Neural cell (in vitro differentiated cells): ENCODE results near the gene SLC24A3. TPM values are rescaled to one million over a fixed set of nuclear protein-coding genes. Genes with fewer than 3 reads are reported as not detected.

Experiments
- H2AFZ ChIP-seq: fragments of 200-600, 300-800 bp; sonication (generic), shearing (Covaris generic); 2 replicates; pipeline ENCODE4 v1.6.0; 2014; ENCODE audit warnings: low read depth, mild to moderate bottlenecking, antibody characterized with exemption, low read length, moderate library complexity
- H3F3A ChIP-seq: fragments of 200-600 bp; shearing (Covaris generic); 2 replicates; pipeline ENCODE4 v1.6.1; 2016; ENCODE audit warnings: mild to moderate bottlenecking, moderate library complexity, mixed read lengths, antibody characterized with exemption, low read length; ENCODE audit not compliant: insufficient read depth, poor library complexity, severe bottlenecking
- H3K27ac ChIP-seq: fragments of 200-600, 300-800 bp; sonication (generic), shearing (Covaris generic); 2 replicates; pipeline ENCODE4 v1.5.1; 2014; ENCODE audit warnings: mild to moderate bottlenecking, low read length, moderate library complexity
- H3K27me3 ChIP-seq: fragments of 300-800, 200-600 bp; sonication (generic), shearing (Covaris generic); 2 replicates; pipeline ENCODE4 v1.6.0; 2014; ENCODE audit warnings: mild to moderate bottlenecking, low read depth, low read length, moderate library complexity; ENCODE audit not compliant: insufficient read depth
- H3K36me3 ChIP-seq: fragments of 300-800, 200-600 bp; sonication (generic), shearing (Covaris generic); 2 replicates; pipeline ENCODE4 v1.5.1; 2014; ENCODE audit warnings: mild to moderate bottlenecking, antibody characterized with exemption, low read length, moderate library complexity; ENCODE audit not compliant: insufficient read depth
- H3K4me2 ChIP-seq: fragments of 300-800, 200-600 bp; sonication (generic), shearing (Covaris generic); 2 replicates; pipeline ENCODE4 v1.6.0; 2014; ENCODE audit warnings: mild to moderate bottlenecking, low read length
- H3K4me3 ChIP-seq: fragments of 300-800, 200-600 bp; sonication (generic), shearing (Covaris generic); 2 replicates; pipeline ENCODE4 v1.5.1; 2014; ENCODE audit warnings: mild to moderate bottlenecking, low read length, moderate library complexity
- H3K79me2 ChIP-seq: fragments of 200-600 bp; shearing (Covaris generic); replicated peaks from 2 replicates; pipeline ENCODE4 v1.6.0; 2014; ENCODE audit warnings: mild to moderate bottlenecking, low read length, moderate library complexity; ENCODE audit not compliant: insufficient read depth
- H3K9ac ChIP-seq: fragments of 300-800, 200-600 bp; sonication (generic), shearing (Covaris generic); 2 replicates; pipeline ENCODE4 v1.6.1; 2016; ENCODE audit warnings: mild to moderate bottlenecking, low read length, mixed read lengths
- H3K9me2 ChIP-seq: fragments of 200-600 bp; shearing (Covaris generic); 2 replicates; pipeline ENCODE4 v1.6.1; 2016; ENCODE audit warnings: mild to moderate bottlenecking, low read length, mixed read lengths; ENCODE audit not compliant: insufficient read depth
- H3K9me3 ChIP-seq: fragments of 200-600, 300-800 bp; sonication (generic), shearing (Covaris generic); 2 replicates; pipeline ENCODE4 v1.6.1; 2016; ENCODE audit warnings: mild to moderate bottlenecking, mixed run types, low read length, moderate library complexity, mixed read lengths
- H4K20me1 ChIP-seq: fragments of 200-600 bp; shearing (Covaris generic); 2 replicates; pipeline ENCODE4 v1.6.1; 2016; ENCODE audit warnings: mild to moderate bottlenecking, mixed run types; ENCODE audit not compliant: insufficient read depth
- EP300 ChIP-seq: fragments of 450-650 bp; conservative IDR thresholded peaks from 2 replicates; pipeline ENCODE4 v1.6.1; 2014; ENCODE audit warnings: antibody characterized with exemption, mild to moderate bottlenecking, moderate library complexity; ENCODE audit not compliant: poor library complexity, severe bottlenecking
- EZH2 ChIP-seq: fragments of 200-600, 300-800 bp; shearing (Covaris generic), sonication (generic); IDR thresholded peaks from 2 replicates; pipeline ENCODE4 v1.6.1; 2014; ENCODE audit warnings: antibody characterized with exemption, low read length, borderline replicate concordance, mild to moderate bottlenecking; ENCODE audit not compliant: insufficient read depth, poor library complexity, severe bottlenecking
- MXI1 ChIP-seq: fragments of 450-650 bp; conservative IDR thresholded peaks from 2 replicates; pipeline ENCODE4 v1.6.1; 2014; ENCODE audit warnings: antibody characterized with exemption, mild to moderate bottlenecking; ENCODE audit not compliant: poor library complexity, severe bottlenecking
- POLR2AphosphoS5 ChIP-seq: IDR thresholded peaks from 2 replicates; pipeline ENCODE4 v1.6.1; 2012
- RAD21 ChIP-seq: fragments of 450-650 bp; conservative IDR thresholded peaks from 2 replicates; pipeline ENCODE4 v1.6.1; 2014; ENCODE audit warnings: antibody characterized with exemption, mild to moderate bottlenecking, moderate library complexity
- SMC3 ChIP-seq: fragments of 450-650 bp; conservative IDR thresholded peaks from 2 replicates; pipeline ENCODE4 v1.6.1; 2014; ENCODE audit warnings: antibody characterized with exemption, mild to moderate bottlenecking, moderate library complexity; ENCODE audit not compliant: poor library complexity
- TAF1 ChIP-seq: IDR thresholded peaks from 2 replicates; pipeline ENCODE4 v1.6.1; 2012; ENCODE audit warnings: low read depth
- polyA plus RNA-seq: library from polyadenylated mRNA; depleted of rRNA; stranded (reverse); fragments of >200 nt; gene quantifications from 2 replicates; pipeline ENCODE4 v1.2.3, GENCODE V29; 2014
- TF ChIP-seq, protein P1 (sequence below): IDR thresholded peaks from 2 replicates; pipeline ENCODE4 v1.6.1; 2012; ENCODE audit warnings: borderline replicate concordance
- TF ChIP-seq, protein P2 (sequence below): fragments of 450-650 bp; IDR thresholded peaks from 2 replicates; pipeline ENCODE4 v1.5.1; 2014; ENCODE audit warnings: antibody characterized with exemption, mild to moderate bottlenecking, moderate library complexity; ENCODE audit not compliant: poor library complexity, severe bottlenecking

SLC24A3 gene
- polyA plus RNA-seq, 1 donor from 2014 or later: 6.5 TPM

DNA sequence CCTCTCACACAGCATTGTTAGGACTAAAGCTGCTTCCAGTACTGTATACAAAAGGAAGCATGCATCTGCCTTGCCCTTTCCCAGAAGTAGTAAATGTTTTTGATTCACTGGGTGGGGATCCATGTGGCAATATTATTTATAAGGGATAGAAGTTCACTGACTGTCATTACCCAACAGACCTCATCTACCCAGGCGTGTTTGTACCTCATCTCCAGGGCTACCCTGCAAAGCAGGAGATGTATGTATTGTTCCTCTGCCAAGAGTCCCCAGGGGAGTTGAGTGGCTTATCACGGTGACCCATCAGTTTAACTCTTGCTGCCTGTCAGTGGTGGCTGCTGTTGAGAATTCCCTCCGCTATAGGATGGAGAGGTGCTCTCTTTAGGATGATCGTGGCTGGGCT lies 42.5 kb downstream of the SLC24A3 start:
- Histone ChIP-seq H3K27me3 (no peaks in the 10 kb centered on the region), H3K4me2 (no peak overlapping the region), H3K36me3 (no peaks in the 10 kb centered on the region), H3K9ac (no peak overlapping the region), H3K9me3 (no peaks in the 10 kb centered on the region), H4K20me1 (no peaks in the 10 kb centered on the region), H3K79me2 (no peaks in the 10 kb centered on the region), H3K27ac (no peak overlapping the region), H3F3A (no peaks in the 10 kb centered on the region), H2AFZ (no peak overlapping the region), H3K4me3 (no peak overlapping the region), H3K9me2 (no peaks in the 10 kb centered on the region)
- TF ChIP-seq RAD21 (no peak), POLR2AphosphoS5 (no peak), EZH2 (no peak), TAF1 (no peak), MXI1 (no peak), EP300 (no peak), SMC3 (no peak)
- TF ChIP-seq, protein P1, sequence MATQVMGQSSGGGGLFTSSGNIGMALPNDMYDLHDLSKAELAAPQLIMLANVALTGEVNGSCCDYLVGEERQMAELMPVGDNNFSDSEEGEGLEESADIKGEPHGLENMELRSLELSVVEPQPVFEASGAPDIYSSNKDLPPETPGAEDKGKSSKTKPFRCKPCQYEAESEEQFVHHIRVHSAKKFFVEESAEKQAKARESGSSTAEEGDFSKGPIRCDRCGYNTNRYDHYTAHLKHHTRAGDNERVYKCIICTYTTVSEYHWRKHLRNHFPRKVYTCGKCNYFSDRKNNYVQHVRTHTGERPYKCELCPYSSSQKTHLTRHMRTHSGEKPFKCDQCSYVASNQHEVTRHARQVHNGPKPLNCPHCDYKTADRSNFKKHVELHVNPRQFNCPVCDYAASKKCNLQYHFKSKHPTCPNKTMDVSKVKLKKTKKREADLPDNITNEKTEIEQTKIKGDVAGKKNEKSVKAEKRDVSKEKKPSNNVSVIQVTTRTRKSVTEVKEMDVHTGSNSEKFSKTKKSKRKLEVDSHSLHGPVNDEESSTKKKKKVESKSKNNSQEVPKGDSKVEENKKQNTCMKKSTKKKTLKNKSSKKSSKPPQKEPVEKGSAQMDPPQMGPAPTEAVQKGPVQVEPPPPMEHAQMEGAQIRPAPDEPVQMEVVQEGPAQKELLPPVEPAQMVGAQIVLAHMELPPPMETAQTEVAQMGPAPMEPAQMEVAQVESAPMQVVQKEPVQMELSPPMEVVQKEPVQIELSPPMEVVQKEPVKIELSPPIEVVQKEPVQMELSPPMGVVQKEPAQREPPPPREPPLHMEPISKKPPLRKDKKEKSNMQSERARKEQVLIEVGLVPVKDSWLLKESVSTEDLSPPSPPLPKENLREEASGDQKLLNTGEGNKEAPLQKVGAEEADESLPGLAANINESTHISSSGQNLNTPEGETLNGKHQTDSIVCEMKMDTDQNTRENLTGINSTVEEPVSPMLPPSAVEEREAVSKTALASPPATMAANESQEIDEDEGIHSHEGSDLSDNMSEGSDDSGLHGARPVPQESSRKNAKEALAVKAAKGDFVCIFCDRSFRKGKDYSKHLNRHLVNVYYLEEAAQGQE: no peak
- TF ChIP-seq, protein P2, sequence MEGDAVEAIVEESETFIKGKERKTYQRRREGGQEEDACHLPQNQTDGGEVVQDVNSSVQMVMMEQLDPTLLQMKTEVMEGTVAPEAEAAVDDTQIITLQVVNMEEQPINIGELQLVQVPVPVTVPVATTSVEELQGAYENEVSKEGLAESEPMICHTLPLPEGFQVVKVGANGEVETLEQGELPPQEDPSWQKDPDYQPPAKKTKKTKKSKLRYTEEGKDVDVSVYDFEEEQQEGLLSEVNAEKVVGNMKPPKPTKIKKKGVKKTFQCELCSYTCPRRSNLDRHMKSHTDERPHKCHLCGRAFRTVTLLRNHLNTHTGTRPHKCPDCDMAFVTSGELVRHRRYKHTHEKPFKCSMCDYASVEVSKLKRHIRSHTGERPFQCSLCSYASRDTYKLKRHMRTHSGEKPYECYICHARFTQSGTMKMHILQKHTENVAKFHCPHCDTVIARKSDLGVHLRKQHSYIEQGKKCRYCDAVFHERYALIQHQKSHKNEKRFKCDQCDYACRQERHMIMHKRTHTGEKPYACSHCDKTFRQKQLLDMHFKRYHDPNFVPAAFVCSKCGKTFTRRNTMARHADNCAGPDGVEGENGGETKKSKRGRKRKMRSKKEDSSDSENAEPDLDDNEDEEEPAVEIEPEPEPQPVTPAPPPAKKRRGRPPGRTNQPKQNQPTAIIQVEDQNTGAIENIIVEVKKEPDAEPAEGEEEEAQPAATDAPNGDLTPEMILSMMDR: no peak

DNA sequence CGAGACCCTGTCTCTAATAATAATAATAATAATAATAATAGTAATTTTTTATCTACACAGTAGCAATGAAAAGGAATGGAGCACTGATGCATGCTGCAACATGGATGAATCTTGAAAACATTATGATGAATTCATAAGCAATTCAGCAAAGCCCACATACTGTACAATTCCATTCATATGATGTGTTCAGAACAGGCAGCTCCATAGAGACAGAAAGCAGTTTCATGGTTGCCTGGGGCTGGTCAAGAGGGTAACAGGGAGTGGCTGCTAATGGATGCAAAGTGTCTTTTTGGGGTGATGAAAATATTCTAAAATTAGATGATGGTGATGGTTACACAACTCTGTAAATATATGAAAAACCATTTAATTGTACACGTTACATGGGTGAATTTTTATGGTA lies 43.6 kb downstream of the SLC24A3 start:
- no peaks in the 10 kb centered on the region for H3K27me3 ChIP-seq
- H3K79me2 ChIP-seq: no peaks in the 10 kb centered on the region
- H3K9me3 ChIP-seq: no peaks in the 10 kb centered on the region
- no peaks in the 10 kb centered on the region for H3F3A ChIP-seq
- no peak overlapping the region for H3K4me2 ChIP-seq
- no peaks in the 10 kb centered on the region for H3K36me3 ChIP-seq
- H3K9me2 ChIP-seq: no peaks in the 10 kb centered on the region
- H3K9ac ChIP-seq: no peak overlapping the region
- no peak overlapping the region for H3K4me3 ChIP-seq
- TF ChIP-seq RAD21 (no peak), POLR2AphosphoS5 (no peak), EZH2 (no peak), MXI1 (no peak), SMC3 (no peak), EP300 (no peak), TAF1 (no peak)
- TF ChIP-seq, protein P1: no peak
- TF ChIP-seq, protein P2: no peak
- H2AFZ ChIP-seq: no peak overlapping the region
- H3K27ac ChIP-seq: no peak overlapping the region
- H4K20me1 ChIP-seq: no peaks in the 10 kb centered on the region
